Measurements from ENCODE around the gene SMPX.

DNA sequence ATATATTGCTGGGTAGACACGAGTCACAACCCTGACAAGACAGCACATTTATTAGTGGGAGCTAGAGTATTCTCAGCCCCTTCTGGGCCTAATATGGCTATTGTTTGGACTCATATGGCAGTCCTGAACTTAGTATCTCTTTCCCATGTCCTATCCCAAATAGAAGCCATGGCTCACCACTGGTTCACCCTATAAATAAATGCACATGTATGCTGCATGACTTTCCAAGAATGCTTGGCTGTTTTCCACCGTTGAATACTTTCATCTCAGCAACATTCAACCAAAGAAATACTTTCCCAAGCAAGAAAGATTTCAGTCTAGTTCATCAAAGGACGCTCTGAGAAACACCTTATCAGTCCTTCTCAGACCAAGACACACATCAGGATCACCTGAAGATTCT lies 36.7 kb downstream of the SMPX start:
- TF ChIP-seq CTCF (IDR thresholded peaks at IDR 0.05; ENCODE audit: low read length) (no peak), EZH2 (IDR thresholded peaks at IDR 0.05; ENCODE audit: borderline replicate concordance, low read length) (no peak)

Data from OCI-LY1 (cell line).